Measurements from ENCODE around the gene HOXC9.

HOXC9 gene

GRCh38 chr12:54019091-54019811, 19.3 kb downstream of the HOXC9 start (continued):
- peak; percentile 56; the same call in 1 of the 2 replicates for TF ChIP-seq ZBTB11 (tag by site-specific recombination; conservative IDR thresholded peaks at IDR 0.05; ENCODE audit: low read depth)
- TF ChIP-seq ZNF274 (IDR thresholded peaks at IDR 0.05; ENCODE audit: low read length): no peak
- no peak for TF ChIP-seq ZNF274 (tag by site-specific recombination; IDR thresholded peaks at IDR 0.05; ENCODE audit: borderline replicate concordance)
- no peak for TF ChIP-seq BCL6B (tag by site-specific recombination; IDR thresholded peaks at IDR 0.05)
- peak; percentile 49 for TF ChIP-seq ZNF335 (tag by site-specific recombination; conservative IDR thresholded peaks at IDR 0.05)
- no peak for TF ChIP-seq ZNF2 (tag by site-specific recombination; IDR thresholded peaks at IDR 0.05)
- TF ChIP-seq ZNF114 (tag by site-specific recombination; IDR thresholded peaks at IDR 0.05): no peak
- TF ChIP-seq ZFP3 (tag by site-specific recombination; IDR thresholded peaks at IDR 0.05; ENCODE audit: low read depth): no peak
- TF ChIP-seq ZNF639 (tag by site-specific recombination; IDR thresholded peaks at IDR 0.05): no peak
- no peak for TF ChIP-seq GLIS1 (tag by site-specific recombination; IDR thresholded peaks at IDR 0.05)
- no peak for TF ChIP-seq ZNF148 (tag by site-specific recombination; IDR thresholded peaks at IDR 0.05; ENCODE audit: borderline replicate concordance)
- TF ChIP-seq PATZ1 (tag by site-specific recombination; IDR thresholded peaks at IDR 0.05): peak; percentile 50
- TF ChIP-seq HOXD13 (CRISPR knock-in tag; IDR thresholded peaks at IDR 0.05; ENCODE audit: borderline replicate concordance): no peak
- TF ChIP-seq BCL11A (tag by site-specific recombination; IDR thresholded peaks at IDR 0.05; ENCODE audit: low read depth): no peak
- no peak for TF ChIP-seq ZNF473 (tag by site-specific recombination; IDR thresholded peaks at IDR 0.05)
- no peak for TF ChIP-seq BCL11B (tag by site-specific recombination; IDR thresholded peaks at IDR 0.05; ENCODE audit: low read depth)
- no peak for TF ChIP-seq OVOL3 (tag by site-specific recombination; IDR thresholded peaks at IDR 0.05)
- no peak for TF ChIP-seq ZNF777 (tag by site-specific recombination; IDR thresholded peaks at IDR 0.05; ENCODE audit: borderline replicate concordance)
- TF ChIP-seq ZNF664 (tag by site-specific recombination; IDR thresholded peaks at IDR 0.05): no peak
- no peak for TF ChIP-seq ZNF280D (tag by site-specific recombination; IDR thresholded peaks at IDR 0.05)
- peak; percentile 25; the same call in 1 of the 2 replicates for TF ChIP-seq ZNF629 (tag by site-specific recombination; IDR thresholded peaks at IDR 0.05)
- no peak for TF ChIP-seq ZNF391 (tag by site-specific recombination; IDR thresholded peaks at IDR 0.05; ENCODE audit: borderline replicate concordance, low read depth)
- no peak for TF ChIP-seq ZNF366 (tag by site-specific recombination; conservative IDR thresholded peaks at IDR 0.05)
- TF ChIP-seq ZNF223 (tag by site-specific recombination; IDR thresholded peaks at IDR 0.05): no peak
- TF ChIP-seq ZNF157 (tag by site-specific recombination; IDR thresholded peaks at IDR 0.05): no peak
- TF ChIP-seq ZNF621 (tag by site-specific recombination; IDR thresholded peaks at IDR 0.05): no peak

Measured in HEK293 (cell line).